Upper lobe of right lung (tissue), 1 donor: ENCODE measurements around the gene ZNFX1. TPM values are rescaled to one million over a fixed set of nuclear protein-coding genes. Genes with fewer than 3 reads are reported as not detected.

Source experiments
- ATAC-seq: fragments of 200-7000 bp; cut with Tn5 transposase; one replicate; pipeline ENCODE4 v1.9.1; 2020; ENCODE audit warnings: mild to moderate bottlenecking, moderate library complexity
- DNase-seq: peaks from one replicate; pipeline ENCODE4 v3.0.0-alpha.2; 2020
- H3K27ac ChIP-seq: fragments of 200-600 bp; one replicate; pipeline ENCODE4 v1.8.0; 2022
- H3K27me3 ChIP-seq: fragments of 200-600 bp; one replicate; pipeline ENCODE4 v1.8.0; 2022; ENCODE audit warnings: mild to moderate bottlenecking
- H3K36me3 ChIP-seq: fragments of 200-600 bp; one replicate; pipeline ENCODE4 v1.8.0; 2022
- H3K4me1 ChIP-seq: fragments of 200-600 bp; one replicate; pipeline ENCODE4 v1.8.0; 2022
- H3K4me3 ChIP-seq: fragments of 200-600 bp; one replicate; pipeline ENCODE4 v1.8.0; 2022; ENCODE audit warnings: mild to moderate bottlenecking
- H3K9me3 ChIP-seq: fragments of 200-600 bp; one replicate; pipeline ENCODE4 v1.8.0; 2022
- intact Hi-C: fragments of 100-400 bp; cut with DNase I; formaldehyde crosslinking; loops from one replicate; pipeline ENCODE4 v1.11.0; 2022
- total RNA-seq: library from RNA; stranded (reverse); fragmentation: NEBNext Ultra II Directional; extraction: Animal tissue kit (Norgen Biotek cat#: 25700); gene quantifications from one replicate; pipeline ENCODE4 v1.2.1, GENCODE V29; 2021
- TF ChIP-seq, protein P1 (sequence below): fragments of 200-600 bp; IDR thresholded peaks from one replicate; pipeline ENCODE4 v1.8.0; 2022; ENCODE audit warnings: antibody characterized with exemption
- donor health status: DM: no; HTN: yes; CAD: no; lungs with severe emphysema.

The ZNFX1 gene
- total RNA-seq, 1 donor from 2014 or later: 54.4 TPM

DNA sequence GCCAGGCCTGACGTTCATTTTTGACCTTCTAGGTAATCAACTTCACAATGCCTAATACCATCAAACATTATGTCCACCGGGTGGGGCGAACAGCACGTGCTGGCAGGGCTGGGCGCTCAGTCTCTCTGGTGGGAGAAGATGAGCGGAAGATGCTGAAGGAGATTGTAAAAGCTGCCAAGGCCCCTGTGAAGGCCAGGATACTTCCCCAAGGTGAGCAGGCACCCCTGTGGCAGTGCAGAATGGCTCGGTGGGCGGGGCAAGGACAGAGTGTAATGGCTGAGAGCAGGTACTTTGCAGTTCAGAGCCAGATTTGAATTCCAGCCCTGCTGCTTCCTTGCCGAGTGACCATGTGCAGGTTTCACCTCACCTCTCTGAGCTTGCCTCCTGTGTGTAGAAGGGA lies 41.6 kb downstream of the ZNFX1 start:
- Histone ChIP-seq H3K36me3 (peaks cover 96% of the 10 kb centered on the region), H3K4me1 (no peaks in the 10 kb centered on the region), H3K4me3 (no peak overlapping the region), H3K9me3 (no peaks in the 10 kb centered on the region), H3K27me3 (no peaks in the 10 kb centered on the region), H3K27ac (no peak overlapping the region)
- intact Hi-C loops: loop anchor here (5.0 kb wide), 1 partner anchor 91 kb away; no protein-coding TSS in a partner anchor
- TF ChIP-seq, protein P1, sequence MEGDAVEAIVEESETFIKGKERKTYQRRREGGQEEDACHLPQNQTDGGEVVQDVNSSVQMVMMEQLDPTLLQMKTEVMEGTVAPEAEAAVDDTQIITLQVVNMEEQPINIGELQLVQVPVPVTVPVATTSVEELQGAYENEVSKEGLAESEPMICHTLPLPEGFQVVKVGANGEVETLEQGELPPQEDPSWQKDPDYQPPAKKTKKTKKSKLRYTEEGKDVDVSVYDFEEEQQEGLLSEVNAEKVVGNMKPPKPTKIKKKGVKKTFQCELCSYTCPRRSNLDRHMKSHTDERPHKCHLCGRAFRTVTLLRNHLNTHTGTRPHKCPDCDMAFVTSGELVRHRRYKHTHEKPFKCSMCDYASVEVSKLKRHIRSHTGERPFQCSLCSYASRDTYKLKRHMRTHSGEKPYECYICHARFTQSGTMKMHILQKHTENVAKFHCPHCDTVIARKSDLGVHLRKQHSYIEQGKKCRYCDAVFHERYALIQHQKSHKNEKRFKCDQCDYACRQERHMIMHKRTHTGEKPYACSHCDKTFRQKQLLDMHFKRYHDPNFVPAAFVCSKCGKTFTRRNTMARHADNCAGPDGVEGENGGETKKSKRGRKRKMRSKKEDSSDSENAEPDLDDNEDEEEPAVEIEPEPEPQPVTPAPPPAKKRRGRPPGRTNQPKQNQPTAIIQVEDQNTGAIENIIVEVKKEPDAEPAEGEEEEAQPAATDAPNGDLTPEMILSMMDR: no peak
- ATAC-seq (no peak), DNase-seq (no peak)

GRCh38 chr20:49234831-49235230 lies 43.0 kb downstream of the ZNFX1 start:
- ATAC-seq: no peak
- TF ChIP-seq, protein P1: no peak
- Histone ChIP-seq H3K9me3 (no peaks in the 10 kb centered on the region), H3K27me3 (no peaks in the 10 kb centered on the region), H3K4me1 (no peaks in the 10 kb centered on the region), H3K36me3 (peaks cover 96% of the 10 kb centered on the region), H3K4me3 (no peak overlapping the region), H3K27ac (no peak overlapping the region)
- intact Hi-C loops: loop anchor here (5.0 kb wide), 1 partner anchor 92 kb away; no protein-coding TSS in a partner anchor
- no peak for DNase-seq

DNA sequence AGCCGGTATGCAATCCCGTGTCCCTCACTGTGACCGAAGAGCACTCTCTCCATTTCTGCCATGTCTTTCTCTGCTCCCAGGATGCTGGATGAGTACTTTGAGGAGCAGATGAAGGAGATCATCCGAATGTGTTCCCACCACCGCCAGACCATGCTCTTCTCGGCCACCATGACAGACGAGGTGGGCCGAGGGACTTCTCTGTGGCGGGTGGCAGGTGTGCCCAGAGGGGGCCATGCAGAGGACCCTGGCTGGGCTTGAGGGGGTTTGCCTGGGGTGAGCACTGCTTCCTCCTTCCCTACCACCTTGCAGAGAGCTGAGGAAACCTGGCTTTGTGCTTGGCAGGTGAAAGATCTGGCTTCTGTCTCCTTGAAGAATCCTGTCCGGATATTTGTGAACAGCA lies 44.6 kb downstream of the ZNFX1 start:
- H3K4me1 ChIP-seq: no peaks in the 10 kb centered on the region
- no peak overlapping the region for H3K27ac ChIP-seq
- DNase-seq: no peak
- no peak overlapping the region for H3K4me3 ChIP-seq
- TF ChIP-seq, protein P1: no peak
- peaks cover 96% of the 10 kb centered on the region for H3K36me3 ChIP-seq
- no peaks in the 10 kb centered on the region for H3K27me3 ChIP-seq
- no peaks in the 10 kb centered on the region for H3K9me3 ChIP-seq
- intact Hi-C loops: no loop called here
- ATAC-seq: no peak

- intact Hi-C loops: no loop called here
- Histone ChIP-seq H3K27me3 (no peaks in the 10 kb centered on the region), H3K4me1 (no peaks in the 10 kb centered on the region)
Observed at GRCh38 chr20:49231471-49231870, 46.4 kb downstream of the ZNFX1 start.

DNA sequence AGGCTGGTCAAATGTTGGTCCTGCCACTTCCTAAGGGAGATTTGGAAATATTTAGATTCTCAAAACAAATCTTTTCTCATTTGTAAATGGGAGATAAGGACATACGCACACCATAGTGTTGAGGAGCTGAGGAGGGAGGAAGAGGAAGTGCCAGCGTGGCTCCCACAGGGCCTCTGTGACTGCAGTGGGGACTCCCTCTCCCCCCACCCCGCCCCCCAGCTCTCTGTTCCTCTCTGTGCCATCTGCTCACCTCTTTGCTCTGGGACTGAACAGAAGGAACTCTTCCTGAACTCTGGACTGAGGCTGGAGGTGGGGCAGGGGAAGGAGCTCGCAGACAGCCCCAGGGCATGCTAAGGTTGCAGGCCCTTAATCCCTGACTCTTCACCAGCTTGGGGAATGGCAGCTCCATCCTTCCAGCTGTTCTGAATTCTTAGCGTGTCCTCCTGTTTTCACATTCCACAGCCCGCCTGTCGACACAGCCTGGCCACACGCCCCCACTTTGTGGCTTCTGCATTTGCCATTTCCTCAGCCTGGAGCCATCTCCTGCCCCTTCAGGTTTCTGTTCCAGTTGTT lies 47.2 kb downstream of the ZNFX1 start:
- DNase-seq: peak; percentile 70
- peak overlapping the region; percentile 39 for H3K27ac ChIP-seq

More at GRCh38 chr20:49231471-49231870, 46.4 kb downstream of the ZNFX1 start:
- H3K36me3 ChIP-seq: peaks cover 93% of the 10 kb centered on the region
- no peak overlapping the region for H3K27ac ChIP-seq
- H3K4me3 ChIP-seq: no peak overlapping the region
- no peak for ATAC-seq
- DNase-seq: no peak
- H3K9me3 ChIP-seq: no peaks in the 10 kb centered on the region
- TF ChIP-seq, protein P1: no peak

More for the DNA sequence above, 47.2 kb downstream of the ZNFX1 start:
- peak; percentile 85 for ATAC-seq
- intact Hi-C loops: no loop called here
- TF ChIP-seq, protein P1: no peak
- no peaks in the 10 kb centered on the region for H3K4me1 ChIP-seq
- H3K36me3 ChIP-seq: peaks cover 95% of the 10 kb centered on the region
- no peaks in the 10 kb centered on the region for H3K27me3 ChIP-seq
- H3K9me3 ChIP-seq: no peaks in the 10 kb centered on the region
- no peak overlapping the region for H3K4me3 ChIP-seq
